Body of pancreas (tissue), 4 donors: ENCODE data around the gene BNIP2.

Experiments
- POLR2A ChIP-seq, 3 donors: fragments of 450-650 bp; IDR thresholded peaks; one replicate each; pipeline ENCODE4 v1.6.1; 2016; ENCODE audit warnings: antibody characterized with exemption in 3 of 3, mild to moderate bottlenecking in 2 of 3
- TF ChIP-seq, protein P1 (sequence below), 7 experiments: fragments of 450-650 bp in 4 of 7; fragments of 200-600 bp in 3 of 7; sonication (generic) in 3 of 7; IDR thresholded peaks; one replicate each; pipeline ENCODE4 v1.5.1; 2016 to 2019; ENCODE audit warnings: antibody characterized with exemption in 7 of 7

DNA sequence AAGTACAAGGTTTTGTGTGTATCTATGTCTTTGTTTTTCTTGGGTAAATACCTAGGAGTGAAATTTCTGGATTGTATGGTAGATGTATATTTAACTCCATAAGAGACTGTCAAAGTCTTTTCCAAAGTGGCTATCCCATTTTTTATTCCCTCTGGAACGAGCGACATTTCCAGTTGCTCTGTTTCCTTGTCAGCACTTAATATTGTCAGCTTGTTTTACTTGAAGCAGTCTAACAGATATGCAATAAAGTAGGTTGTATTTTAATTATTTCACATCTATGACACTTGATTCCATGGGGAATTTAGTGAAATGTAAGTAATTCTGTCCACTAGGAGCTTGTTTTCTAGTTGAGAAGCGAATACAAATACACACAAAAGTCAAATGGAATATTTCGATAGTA is 18.5 kb upstream of the BNIP2 start:
- TF ChIP-seq, protein P1, sequence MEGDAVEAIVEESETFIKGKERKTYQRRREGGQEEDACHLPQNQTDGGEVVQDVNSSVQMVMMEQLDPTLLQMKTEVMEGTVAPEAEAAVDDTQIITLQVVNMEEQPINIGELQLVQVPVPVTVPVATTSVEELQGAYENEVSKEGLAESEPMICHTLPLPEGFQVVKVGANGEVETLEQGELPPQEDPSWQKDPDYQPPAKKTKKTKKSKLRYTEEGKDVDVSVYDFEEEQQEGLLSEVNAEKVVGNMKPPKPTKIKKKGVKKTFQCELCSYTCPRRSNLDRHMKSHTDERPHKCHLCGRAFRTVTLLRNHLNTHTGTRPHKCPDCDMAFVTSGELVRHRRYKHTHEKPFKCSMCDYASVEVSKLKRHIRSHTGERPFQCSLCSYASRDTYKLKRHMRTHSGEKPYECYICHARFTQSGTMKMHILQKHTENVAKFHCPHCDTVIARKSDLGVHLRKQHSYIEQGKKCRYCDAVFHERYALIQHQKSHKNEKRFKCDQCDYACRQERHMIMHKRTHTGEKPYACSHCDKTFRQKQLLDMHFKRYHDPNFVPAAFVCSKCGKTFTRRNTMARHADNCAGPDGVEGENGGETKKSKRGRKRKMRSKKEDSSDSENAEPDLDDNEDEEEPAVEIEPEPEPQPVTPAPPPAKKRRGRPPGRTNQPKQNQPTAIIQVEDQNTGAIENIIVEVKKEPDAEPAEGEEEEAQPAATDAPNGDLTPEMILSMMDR (IDR thresholded peaks at IDR 0.05), result no peak
- TF ChIP-seq POLR2A (IDR thresholded peaks at IDR 0.05), result no peak
